Measurements from ENCODE around the gene COQ8B.
"Not testable (repeated sequence)": the region's sequence is repeated elsewhere in the genome, so short reads cannot be mapped to it uniquely, and the experiment has no call there.

The COQ8B gene

GRCh38 chr19:40663695-40664692, 52.7 kb downstream of the COQ8B start:
- DNase-seq, result peak; percentile 36

GRCh38 chr19:40662925-40663694, 53.6 kb downstream of the COQ8B start:
- DNase-seq, result peak; percentile 78

- no peak for DNase-seq
Measured at GRCh38 chr19:40661616-40662015, 55.1 kb downstream of the COQ8B start.

- no peak for DNase-seq
Measured at GRCh38 chr19:40659566-40659965, 57.1 kb downstream of the COQ8B start.

GRCh38 chr19:40659116-40659515, 57.6 kb downstream of the COQ8B start:
- DNase-seq, result no peak

- no peak for DNase-seq
Measured at GRCh38 chr19:40658031-40658430, 58.7 kb downstream of the COQ8B start.

GRCh38 chr19:40655684-40656083, 61.0 kb downstream of the COQ8B start:
- DNase-seq, result not testable (repeated sequence)

GRCh38 chr19:40652303-40652702, 64.4 kb downstream of the COQ8B start:
- DNase-seq, result not testable (repeated sequence)

GRCh38 chr19:40650749-40651305, 65.9 kb downstream of the COQ8B start:
- peak; percentile 70 for DNase-seq

GRCh38 chr19:40649903-40650675, 66.6 kb downstream of the COQ8B start:
- not testable (repeated sequence) for DNase-seq

GRCh38 chr19:40646743-40647254, 69.9 kb downstream of the COQ8B start:
- DNase-seq, result no peak

GRCh38 chr19:40642757-40643305, 73.9 kb downstream of the COQ8B start:
- DNase-seq, result no peak

GRCh38 chr19:40642051-40642706, 74.5 kb downstream of the COQ8B start:
- no peak for DNase-seq
